HG02852 (cell line): ENCODE data around the gene TTLL7.

Source experiments
- ATAC-seq: cut with Tn5 transposase; IDR thresholded peaks from one replicate; pipeline ENCODE4 v1.9.1; 2021; ENCODE audit warnings: mild to moderate bottlenecking, moderate library complexity; ENCODE audit not compliant: unreplicated experiment

TTLL7 gene

DNA sequence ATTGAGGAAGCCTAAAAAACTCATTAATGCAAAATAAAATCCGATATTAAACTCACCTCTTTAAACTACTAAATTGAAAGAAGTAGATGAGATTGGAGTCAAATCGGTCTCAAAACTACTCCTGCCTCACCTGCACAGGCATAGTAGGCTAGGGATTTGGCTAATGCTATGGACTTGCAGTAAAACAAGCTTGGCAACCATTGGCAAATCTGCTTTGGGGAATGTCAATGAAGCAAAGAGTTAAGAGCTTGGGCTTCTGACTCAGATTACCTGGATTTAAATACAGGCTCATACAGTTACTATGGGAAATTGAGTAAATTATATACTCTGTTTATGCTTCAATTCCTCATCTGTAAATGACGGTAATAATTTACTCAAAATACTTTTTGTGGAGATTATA is 111.4 kb downstream of the TTLL7 start:
- ATAC-seq = no peak

DNA sequence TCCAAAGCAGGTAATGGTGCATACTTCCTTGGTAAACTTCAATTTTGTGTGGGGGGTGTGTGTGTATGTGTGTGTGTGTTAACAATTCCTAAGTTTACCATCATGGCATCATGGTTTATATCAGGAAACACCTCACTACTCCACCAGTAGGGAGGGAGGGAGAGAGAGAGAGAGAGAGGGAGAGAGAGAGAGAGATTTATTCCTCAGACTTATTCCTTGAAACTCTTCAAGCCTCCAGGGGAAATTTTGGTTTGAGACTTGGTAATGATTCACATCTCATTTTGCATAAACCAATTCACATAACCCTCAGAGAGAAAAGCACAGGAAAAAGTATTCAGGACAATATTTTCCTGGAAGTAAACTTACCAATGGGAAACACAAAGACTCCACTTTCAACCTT is 115.0 kb downstream of the TTLL7 start:
- no peak for ATAC-seq

DNA sequence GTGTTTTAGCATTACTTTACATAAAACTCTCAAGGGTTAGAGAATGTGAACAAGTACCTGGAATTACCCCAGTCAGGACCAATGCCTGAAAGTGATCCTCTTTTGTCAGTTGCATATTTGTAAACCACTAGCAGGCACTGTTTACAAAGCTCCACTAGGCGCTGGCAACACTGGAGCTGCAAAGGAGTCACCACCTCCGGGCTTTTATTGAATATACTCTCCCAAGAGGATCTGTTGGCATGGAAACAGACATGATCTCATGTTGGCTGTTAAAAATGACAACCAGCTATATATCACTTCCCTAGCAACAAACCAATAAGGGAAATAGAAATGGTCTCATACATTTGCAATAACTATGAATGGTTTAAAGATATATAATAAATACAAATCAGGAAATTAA is 116.0 kb downstream of the TTLL7 start:
- ATAC-seq = no peak

DNA sequence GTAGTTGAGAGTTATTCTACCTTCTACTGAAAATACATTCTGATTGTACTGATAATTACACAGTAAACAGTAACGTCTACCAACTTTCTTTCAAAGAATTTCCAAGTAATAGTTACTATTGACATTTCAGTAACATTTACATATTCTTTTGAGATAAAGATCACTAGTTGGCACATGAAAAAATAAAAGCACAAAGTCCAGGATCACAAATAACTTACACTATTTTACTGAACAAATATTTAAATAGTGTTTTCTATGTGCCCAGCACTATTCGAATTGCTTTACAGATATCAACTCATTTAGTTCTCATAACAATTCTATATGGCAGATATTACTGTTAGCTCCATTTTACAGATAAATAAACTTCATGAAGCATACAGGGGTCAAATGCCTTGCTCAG is 126.4 kb downstream of the TTLL7 start:
- no peak for ATAC-seq

DNA sequence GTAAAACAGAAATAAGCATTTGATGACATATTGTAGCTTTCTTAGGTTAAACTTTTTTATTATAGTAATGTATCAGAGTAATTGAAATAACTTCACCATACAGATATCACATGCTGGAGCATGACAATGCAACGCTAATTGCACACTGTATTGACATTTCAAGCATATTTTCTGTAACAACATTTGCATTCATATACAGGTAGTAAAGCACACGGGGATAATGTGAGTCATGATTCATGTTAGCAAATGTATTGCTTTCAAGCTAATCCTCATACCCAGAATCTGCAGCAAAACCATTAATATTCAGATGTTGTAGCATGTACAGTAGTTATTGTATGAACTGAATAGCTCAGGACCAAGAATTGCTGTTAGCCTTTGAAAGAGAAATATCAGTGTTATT is 133.9 kb downstream of the TTLL7 start:
- no peak for ATAC-seq

DNA sequence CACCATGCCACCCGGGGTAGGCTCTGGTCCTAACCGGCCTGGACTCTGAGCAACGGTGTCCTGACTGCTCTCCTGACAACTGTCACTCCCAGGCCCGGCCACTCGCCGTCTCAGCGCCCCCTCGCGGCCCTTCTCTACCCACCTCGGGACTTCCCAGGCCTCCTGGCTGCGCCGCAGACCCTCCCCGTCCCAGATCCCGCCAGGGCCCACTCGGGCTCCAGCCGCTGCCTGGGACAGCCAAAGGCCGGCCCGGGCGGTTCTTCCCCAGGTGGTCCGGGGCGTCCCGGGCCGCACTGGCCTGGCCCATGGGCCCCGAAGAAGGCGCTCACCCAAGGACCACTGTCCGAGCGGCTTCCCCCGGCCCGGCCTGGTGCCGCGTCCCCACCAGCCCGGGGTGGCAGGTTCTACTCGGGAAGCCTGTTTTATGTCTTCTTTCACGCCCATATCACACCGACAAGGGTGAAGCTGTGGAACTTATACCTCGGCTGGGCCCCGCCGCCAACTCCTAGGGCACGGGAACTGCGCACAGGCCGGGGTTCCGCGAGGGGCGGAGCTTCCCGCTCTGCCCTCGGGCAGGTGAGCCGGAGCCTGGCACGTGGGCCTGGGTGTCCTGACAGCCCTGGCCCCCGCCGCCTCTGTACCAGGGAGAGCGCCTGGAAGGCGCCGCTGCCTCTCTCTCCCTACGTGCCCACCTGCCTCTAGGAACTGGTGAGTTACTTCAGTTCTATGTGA is 138.3 kb downstream of the TTLL7 start:
- ATAC-seq = peak; percentile 96

DNA sequence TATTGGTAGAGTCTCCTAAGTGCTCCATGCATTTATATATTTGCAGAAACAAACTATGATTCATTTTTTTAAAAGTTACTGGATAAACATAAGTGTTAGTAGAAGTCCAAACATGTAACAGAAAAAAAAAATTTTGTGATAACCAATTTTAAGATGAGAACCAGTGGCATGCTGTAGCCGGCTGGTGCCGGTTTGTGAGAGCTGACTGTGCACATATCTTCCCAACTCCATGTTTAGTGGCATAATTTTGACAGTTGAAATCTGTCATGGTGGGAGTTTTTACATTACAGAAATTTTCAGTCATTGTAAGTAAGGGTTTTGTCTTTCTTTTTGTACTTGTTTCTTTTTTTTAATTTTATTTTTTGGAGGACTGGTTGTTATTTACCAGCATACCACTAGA is 141.2 kb downstream of the TTLL7 start:
- no peak for ATAC-seq

DNA sequence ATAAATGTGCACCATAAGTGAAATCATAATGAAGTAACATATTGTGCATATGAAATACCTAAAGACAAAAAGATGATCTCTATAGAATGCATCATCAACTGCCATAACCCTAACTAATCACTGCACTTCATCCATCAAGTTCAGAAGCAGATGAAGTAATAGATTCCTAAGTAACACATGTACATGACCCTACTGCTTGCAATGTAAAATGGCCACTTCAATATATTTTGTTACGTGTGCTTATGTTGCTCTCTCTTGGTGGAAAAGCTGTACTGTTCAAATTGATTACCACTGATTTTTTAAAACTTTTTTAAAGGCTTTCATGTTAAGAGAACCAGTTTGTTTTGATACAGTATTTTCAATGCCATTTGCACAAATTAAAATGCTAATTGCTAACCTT is 141.8 kb downstream of the TTLL7 start:
- no peak for ATAC-seq

DNA sequence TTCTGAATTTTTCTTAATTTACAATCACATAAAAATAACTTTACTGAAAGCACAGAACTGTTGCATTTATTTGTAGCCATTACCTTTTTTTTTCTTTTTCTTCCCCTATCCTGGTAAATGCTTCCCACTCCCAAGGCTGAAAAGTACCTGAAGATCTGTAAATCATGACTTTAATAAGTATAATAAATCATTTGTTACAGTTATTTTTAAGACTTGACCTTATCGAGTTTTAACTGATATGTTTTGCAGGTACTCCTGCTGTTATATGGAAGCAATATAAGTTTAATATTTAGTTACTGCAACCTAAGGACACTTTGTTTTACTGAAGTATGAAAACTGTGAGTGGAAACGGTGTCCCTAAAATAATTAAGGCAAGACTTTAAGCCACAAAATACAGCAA is 142.6 kb downstream of the TTLL7 start:
- no peak for ATAC-seq

DNA sequence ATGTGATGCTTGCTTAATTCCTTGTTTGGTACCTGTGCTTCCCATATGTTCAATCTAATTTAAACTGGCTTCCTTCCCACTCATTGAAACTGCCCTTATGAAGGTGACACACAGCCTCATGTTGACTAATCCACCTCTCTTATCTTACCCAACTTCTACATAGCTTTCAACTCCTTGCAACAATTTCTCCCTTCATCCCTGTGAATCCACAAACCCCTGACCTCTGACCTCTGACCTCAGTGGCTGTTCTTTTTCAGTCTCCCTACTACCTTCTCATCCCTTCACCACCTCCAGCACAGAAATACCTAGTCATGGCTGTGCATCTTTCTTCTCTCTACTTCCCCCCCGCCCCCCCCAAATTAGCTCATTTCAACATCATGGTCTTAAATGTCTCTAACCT is 144.5 kb downstream of the TTLL7 start:
- no peak for ATAC-seq

DNA sequence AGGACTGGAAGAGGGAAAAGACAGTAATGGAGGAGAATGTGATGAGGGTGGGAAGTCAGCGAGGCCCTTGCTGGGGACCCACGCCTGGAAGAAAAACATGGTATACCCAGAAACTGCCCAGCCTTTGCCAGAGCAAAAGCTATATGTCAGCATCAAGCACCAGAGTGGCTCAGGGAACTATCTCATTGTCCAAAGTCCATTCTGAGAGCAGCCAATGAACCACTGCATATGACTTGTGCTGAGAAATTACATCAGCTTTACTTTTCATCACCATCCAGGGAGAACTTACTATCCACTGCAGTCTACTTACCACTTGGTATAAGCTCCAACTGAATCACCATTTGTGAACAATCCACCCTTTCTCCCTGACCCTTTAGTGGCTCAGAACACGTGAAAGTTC is 148.1 kb downstream of the TTLL7 start:
- no peak for ATAC-seq

DNA sequence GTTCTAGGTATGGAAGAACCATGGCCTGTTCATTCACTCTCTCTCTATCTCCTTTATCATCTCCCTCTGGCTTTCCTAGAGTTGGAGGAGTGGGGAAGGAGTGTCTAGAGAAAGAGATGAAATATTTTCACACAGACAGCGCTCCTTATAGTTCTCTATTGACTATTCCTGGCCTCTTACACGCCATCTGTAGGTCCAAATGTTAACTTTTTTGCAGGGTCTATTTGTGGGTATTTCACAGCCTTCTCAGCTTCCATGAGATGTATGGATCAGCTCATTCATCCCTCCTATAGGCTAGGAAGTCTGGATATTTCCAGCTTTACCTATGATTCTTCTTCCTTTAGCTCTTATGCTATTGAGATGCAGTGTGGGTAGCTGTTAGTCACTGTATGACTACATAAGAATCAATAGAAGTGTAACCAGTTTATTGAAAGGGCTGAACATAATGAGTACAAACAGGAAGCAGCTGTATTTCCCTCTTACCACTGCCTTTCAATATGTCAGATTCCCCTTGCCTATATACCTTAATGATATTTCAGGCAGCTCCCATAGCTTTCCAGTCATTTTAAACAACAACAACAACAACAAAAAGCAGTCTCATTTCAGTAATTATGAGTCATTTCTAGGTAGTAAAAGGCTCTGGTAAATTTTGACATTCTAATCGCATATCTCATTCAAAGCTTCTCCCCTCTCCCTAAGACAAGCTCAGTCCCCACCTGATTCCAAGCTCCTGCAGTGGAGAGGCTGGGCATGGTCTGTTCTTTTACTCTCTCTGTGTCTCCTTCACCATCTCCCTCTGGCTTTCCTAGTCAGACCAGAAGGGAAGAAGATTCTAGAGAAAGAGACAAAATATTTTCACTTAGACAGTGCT is 149.5 kb downstream of the TTLL7 start:
- peak; percentile 83 for ATAC-seq

DNA sequence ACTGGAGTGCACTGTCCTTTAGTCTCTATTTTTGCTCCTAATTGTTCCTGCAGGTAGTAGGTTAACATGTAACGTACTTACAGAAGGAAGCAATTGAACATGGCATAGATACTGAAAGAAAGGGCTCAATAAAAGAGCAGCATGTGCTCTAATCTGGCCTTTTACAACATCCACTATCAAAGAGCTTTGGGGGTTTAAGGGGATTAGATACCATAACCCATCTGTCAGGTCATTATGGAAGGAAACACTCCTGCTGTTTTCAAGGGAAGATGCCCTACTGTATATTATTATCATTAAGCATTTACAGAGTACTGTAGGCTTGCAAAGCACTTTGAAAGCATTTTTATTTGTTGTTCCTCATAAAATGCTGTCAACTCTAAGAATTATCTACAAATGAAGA is 152.8 kb downstream of the TTLL7 start:
- no peak for ATAC-seq

DNA sequence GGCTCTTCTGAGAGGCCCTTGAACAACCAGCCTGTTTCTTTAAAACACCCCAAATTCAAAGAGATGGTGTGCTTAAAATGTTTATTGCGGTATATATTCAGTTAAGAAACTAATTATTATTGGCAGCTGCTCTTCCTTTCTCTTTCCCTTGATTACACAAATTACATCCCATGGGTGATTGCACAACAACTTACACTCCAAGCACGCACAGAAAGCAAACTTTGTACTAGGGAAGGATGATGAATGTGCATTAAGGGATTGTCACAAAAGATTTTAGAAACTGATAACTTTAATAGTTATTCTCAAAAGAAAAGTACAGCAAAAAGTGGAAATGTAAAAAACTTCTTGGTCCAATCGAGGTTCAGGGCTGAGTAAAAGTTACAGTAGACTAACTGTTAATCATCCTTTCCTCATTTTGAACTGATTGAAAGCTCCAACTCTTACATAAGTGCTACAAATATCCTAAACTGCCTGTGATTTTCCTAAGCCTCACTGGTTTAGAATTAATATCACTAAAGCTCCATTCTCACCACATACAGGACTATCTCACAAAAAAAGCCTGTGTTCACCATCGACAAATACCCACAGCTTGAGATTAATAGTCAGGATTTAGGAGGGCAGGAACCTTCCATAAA is 153.4 kb downstream of the TTLL7 start:
- no peak for ATAC-seq

DNA sequence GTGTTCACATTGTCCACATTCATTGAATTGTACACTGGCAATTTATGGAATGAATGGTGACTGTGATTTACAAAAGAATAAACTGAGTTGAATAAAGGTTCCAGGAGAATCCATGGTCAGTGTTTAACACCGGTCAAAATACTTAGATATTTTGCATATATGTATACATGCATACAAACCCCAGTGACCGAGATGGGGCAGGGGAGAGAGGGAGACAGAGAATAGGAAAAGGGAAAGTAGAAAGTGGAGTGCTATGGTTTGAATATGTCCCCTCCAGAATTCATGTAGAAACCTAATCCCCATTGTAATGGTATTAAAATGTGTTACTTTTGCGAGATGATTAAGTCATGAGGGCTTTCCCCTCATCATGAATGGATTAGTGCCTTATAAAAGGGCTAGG is 154.4 kb downstream of the TTLL7 start:
- no peak for ATAC-seq

DNA sequence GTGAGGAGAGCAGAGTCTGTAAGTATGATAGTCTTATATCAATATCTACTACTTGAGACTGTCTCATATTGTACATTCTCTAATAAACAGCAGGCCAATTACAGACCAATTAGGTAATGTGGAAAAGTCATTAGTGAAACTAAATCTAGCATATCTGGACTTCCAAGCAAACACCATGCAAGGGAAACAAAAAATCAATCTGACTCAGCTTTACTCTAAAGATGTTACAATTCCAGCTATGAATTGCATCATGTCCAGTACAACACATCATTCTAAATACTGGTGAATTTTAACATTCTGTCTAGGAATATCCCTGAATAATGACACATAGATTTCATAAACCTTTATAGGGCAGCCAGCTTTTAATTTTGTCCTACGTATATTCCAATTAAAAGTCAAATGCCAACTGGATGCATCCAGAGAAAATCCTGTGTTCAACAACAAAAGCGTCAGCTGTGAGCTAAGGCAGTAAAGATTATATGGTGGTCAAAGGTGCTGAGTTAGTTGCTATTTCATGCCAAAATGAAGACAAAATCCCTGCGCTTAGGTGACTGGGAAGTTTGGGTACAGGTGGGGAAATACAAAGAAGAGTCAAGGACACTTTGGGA is 159.3 kb downstream of the TTLL7 start:
- no peak for ATAC-seq

DNA sequence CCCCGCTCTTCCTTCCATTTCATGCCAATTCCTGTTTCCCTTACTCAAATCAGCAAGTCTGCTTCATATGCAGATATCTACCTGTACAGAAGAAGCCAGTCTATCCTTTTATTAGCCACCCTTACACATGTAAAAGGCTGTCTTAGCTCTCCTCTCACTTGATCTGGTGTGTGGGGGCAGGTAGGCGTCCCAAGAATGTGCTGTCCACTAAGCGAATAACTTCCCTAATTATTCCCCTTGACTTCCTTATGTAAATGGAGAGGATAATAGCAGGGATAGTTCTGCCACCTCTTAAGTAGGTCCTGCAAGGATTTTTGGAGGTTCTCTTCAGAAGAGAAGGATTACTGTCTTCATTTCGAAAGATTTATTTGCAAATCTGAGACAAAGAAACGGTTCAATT is 160.4 kb downstream of the TTLL7 start:
- no peak for ATAC-seq

DNA sequence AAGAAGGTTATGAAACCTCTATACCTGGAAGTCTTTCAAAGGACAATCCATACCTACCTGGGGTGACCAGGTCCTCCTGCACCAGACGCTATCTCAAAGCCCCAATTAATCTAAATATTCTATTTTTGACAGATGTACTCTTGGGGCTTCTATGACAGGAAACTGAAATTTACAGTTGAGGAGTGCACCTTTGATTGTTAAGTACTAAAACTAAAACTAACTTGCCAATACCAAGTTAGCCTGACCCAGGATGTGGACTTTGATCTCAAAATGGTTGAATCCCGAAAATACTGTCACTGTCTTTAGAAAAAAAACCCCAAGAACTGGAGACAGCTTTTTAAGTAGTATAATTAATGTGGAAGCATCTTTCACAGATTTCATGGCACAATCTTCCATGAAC is 162.4 kb downstream of the TTLL7 start:
- no peak for ATAC-seq

DNA sequence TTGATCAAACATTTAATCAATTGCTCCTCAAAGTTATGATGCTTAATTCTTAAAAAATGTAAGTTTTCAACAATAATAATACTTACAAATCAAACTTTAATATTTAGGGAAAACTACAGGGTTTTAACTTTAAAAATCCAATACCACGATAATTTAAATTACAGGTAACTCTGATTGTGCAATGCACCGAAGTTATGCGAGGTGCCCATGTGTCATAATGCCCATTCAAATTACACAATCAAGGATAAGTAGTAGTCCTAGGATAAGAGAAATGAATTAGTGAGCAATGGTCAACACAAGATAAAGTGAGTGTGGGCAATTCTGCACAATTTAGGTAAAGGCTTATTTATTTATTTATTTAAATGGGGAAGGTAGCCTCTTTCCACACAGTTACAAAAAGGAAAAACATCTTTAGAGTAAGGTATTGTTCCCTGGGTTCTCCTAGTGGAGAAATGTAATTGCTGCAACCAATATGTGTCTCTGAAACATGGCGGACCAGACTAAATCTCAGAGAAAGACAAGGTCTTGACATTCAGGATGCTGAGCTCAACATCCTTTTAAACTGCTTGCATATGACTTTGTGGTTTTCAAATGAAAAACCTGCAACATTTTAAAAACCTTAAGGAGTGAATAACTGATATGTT is 164.2 kb downstream of the TTLL7 start:
- no peak for ATAC-seq

DNA sequence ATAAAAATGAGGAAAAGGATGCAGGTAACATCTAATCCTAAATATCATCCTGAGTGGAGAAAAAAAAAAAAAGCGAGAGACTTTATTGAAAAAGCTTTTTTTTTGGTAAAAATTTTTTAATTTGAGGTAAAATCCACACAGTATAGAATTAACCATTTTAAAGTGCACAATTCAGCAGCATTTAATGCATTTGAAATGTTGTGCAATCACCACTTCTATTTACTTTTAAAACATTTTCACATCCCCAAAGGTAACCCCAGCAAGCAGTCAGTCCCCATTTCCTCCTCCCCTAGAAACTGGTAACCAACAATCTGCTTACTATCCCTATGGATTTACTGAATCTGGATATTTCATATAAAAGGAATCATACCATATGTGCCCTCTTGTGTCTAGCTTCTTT is 166.7 kb downstream of the TTLL7 start:
- no peak for ATAC-seq

DNA sequence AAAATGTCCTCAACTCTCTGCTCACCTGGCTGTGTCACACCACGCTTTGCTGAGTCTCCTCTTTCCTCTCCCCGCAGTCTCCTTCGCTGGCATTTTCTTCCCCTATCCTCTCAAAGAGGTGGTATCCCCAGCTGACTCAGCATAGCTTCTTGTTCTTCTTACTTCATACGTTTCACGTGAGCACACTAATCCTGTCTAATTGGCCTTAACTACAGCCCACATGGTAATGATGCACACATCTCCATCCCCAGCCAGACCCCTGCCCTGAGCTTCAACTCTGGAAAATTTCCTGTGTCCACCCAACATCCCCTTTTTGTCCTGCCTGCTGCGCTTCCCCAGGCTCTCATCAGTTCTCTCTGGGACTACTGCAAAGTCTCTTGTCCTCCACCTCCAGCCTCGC is 169.8 kb downstream of the TTLL7 start:
- ATAC-seq = no peak
